GM12872 (cell line): ENCODE results near the gene MYMK.

Experiments
- TF ChIP-seq, protein P1 (sequence below): IDR thresholded peaks from 3 replicates; pipeline ENCODE4 v1.5.1; 2011; ENCODE audit warnings: low read depth, mild to moderate bottlenecking, low read length, moderate library complexity; ENCODE audit not compliant: insufficient read depth

Gene MYMK

DNA sequence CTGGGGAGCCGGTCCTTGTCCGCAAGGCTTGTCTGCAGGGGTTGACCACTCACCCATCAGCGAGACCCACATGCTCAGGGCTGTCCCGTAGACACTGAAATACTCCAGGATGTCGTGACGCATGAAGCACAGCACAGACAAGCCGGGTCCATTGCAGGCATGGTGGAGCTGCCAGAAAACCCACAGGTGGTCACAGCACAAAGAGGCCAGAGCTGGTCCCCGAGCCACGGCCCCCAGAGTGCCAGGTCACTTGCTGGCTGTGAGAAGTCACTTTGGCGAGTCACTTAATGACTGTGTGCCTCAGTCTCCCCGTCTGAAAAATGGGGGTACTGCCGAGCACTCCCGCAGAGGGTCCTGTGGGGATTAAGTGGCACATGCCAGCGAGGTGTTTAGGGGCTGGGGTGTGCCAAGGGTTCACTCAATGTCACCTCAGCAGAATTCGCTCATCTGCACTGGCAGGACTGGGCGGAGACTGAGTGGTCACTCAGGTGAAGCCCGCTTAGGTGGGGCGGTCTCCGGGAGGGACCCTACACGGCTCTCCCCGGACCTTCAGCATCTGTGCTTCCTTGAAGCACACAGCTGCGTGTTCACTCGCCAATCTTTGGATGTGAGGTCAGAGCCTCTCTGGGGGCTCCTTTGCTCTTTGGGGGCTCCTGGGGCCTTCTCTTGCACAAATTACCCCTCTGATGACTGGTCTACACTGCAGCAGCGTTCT is 4.5 kb downstream of the MYMK start:
- TF ChIP-seq, protein P1, sequence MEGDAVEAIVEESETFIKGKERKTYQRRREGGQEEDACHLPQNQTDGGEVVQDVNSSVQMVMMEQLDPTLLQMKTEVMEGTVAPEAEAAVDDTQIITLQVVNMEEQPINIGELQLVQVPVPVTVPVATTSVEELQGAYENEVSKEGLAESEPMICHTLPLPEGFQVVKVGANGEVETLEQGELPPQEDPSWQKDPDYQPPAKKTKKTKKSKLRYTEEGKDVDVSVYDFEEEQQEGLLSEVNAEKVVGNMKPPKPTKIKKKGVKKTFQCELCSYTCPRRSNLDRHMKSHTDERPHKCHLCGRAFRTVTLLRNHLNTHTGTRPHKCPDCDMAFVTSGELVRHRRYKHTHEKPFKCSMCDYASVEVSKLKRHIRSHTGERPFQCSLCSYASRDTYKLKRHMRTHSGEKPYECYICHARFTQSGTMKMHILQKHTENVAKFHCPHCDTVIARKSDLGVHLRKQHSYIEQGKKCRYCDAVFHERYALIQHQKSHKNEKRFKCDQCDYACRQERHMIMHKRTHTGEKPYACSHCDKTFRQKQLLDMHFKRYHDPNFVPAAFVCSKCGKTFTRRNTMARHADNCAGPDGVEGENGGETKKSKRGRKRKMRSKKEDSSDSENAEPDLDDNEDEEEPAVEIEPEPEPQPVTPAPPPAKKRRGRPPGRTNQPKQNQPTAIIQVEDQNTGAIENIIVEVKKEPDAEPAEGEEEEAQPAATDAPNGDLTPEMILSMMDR: no peak

DNA sequence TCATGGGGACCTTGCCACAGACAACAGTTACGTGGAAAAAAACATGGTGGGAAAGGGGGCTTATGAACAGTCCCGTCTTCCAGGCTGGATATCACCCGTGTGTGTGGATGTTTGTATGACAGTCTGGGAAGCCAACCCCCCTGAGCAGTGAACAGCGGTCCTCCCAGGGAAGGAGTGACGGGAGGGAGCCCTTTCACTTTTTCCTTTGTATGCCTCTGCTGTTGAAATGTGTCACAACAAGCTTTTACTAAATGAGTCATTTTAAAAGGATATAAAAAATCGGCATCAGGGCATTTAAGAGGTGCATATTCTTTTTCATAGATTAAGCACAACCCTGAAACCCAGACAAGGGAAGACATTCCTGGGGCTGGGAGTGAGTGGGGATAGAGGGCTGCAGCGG is 5.1 kb downstream of the MYMK start:
- TF ChIP-seq, protein P1: no peak

DNA sequence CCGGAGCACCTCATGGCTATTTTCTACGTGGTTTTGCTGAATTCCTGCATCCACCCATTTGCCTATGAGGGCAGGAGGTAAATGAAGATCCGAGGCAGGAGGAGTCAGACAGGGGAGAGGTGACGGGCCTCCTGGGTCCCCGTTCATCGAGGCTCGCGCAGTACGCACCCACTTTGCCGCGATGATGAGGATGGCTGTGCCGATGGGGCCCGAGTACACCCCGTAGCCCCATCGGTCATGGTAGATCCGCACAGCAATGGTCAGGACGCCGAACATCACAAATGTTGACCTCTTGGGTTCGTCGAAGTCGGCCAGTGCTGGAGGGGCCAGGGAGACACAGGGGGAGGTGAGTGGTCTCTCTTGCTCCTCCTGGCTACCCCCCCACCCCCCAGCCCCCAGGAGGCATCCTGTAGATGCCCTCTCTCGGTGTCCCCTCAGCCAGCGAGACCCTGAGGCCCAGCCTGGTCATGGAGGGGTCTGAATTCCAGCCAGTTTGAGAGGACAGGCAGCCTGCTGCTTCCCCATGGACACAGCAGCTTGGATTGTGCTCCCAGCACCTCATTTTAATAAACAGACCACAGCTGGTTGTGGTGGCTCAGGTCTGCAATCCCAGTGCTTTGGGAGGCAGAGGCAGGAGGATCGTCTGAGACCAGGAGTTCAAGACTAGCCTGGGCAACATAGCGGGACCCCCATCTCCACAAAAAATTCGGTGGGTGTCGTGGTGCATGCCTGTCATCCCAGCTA is 5.9 kb downstream of the MYMK start:
- TF ChIP-seq, protein P1: no peak

DNA sequence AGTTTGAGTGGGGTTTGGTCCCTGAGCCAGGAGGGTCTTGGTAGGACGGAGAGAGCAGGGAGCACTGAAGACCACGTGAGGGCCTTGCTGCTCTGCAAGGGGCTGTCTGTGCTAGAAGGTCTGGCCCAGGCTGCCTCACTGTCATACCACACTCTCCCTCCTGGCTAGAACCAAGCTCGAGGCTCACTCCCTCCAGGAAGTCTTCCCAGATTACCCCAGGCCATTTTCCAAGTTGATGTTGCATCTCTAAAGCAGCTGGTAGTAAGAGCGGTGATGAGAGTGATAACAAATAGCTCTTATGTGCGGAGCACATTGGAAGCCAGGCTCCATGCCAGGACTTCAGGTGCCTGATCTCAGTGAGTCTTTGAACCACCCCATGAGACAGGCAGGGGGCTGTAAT is 6.6 kb downstream of the MYMK start:
- TF ChIP-seq, protein P1: no peak

DNA sequence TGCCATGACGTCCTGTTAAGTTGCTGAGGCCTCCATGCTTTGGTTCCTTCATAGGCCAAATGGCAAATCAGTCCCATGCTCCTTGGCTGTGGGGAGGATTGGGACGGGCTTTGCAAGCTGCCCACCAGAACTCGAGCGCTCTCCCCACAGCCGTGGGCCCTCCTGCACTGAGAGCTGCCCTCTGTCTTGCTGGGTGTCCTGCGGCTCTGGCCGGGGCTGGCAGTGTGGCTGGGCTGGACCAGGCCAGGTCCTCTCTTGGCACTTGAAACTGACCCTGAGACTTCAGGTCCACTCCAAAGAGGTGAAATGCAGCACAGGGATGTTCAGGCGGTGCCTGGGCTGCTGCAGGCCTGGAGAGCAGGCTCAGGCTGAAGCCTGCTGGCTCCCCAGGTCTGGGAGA is 7.0 kb downstream of the MYMK start:
- TF ChIP-seq, protein P1: no peak

DNA sequence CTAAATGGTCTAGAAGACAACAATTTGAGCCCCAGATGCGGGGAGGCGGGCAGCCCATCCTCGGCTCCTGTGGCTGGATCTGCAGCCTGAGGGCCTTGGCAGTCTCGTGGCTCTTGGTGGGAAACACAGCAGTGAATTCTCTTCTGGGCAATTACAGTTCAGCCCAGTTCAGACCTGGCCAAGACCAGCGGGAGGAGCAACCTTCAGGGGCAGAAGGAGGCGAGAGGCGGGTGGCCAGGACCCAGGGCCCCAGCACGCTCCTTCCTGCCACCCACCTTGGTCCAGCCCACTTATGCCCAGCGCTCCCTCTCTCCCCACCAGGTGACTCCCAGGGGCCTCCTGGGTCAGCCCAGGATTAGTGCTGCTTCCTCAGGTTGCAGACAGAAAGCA is 7.8 kb downstream of the MYMK start:
- TF ChIP-seq, protein P1: no peak

DNA sequence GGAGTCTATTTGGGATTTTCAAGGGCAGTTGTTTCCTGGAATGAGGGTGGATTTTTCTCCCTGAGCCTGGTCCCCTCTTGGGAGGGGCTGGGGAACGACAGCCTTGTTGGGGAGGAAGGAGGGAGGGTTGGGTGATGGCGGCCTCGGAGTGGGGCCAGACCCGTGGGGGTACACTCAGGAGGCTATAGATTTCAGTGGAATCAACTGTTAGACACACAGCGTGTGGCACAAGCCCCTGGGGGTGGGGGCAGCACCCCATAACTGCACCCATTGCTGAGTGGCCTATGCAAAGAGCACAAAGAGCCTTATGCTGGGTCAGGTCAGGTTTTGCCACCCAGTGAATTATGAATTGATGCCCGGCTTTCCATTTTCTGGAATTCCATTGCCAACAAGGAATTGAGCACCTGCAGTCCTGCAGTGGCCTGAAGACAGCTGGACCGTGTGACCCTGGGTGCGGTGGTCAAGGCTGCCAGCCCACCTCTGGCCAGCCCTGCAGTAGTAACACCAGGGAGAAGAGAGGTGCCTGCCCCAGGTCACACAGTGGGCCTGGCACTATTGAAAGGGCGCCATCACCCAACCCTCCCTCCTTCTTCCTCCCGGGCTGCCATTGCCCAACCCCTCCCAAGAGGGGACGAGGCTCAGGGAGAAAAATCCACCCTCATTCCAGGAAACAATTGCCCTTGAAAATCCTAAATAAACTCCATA is 8.4 kb downstream of the MYMK start:
- TF ChIP-seq, protein P1: no peak
